GM10266 (cell line): ENCODE results near the gene PHACTR3.

Experiments used
- DNase-seq: peaks from one replicate; pipeline ENCODE4 v3.0.0; 2012; ENCODE audit errors: extremely low spot score
- CTCF ChIP-seq: IDR thresholded peaks from 2 replicates; pipeline ENCODE4 v1.5.1; 2012; ENCODE audit warnings: mild to moderate bottlenecking, low read depth; ENCODE audit not compliant: control insufficient read depth, insufficient read depth; ENCODE audit errors: missing control alignments

Gene PHACTR3

GRCh38 chr20:59751075-59751711 is 146.9 kb downstream of the PHACTR3 start:
- peak; percentile 91 for TF ChIP-seq CTCF
- DNase-seq, result peak; percentile 79

GRCh38 chr20:59752101-59752586 is 147.8 kb downstream of the PHACTR3 start:
- DNase-seq, result peak; percentile 64

GRCh38 chr20:59752704-59753460 is 148.5 kb downstream of the PHACTR3 start:
- TF ChIP-seq CTCF, result no peak
- DNase-seq, result peak; percentile 38

More at GRCh38 chr20:59752101-59752586, 147.8 kb downstream of the PHACTR3 start:
- TF ChIP-seq CTCF, result no peak

GRCh38 chr20:59753836-59754235 is 149.5 kb downstream of the PHACTR3 start:
- DNase-seq, result no peak
- TF ChIP-seq CTCF, result no peak

- no peak for DNase-seq
- TF ChIP-seq CTCF, result no peak
These were observed 150.2 kb downstream of the PHACTR3 start for GRCh38 chr20:59754551-59754950.

GRCh38 chr20:59756241-59756640 is 151.9 kb downstream of the PHACTR3 start:
- DNase-seq, result no peak
- TF ChIP-seq CTCF, result no peak

- TF ChIP-seq CTCF, result no peak
These were observed 159.7 kb downstream of the PHACTR3 start for GRCh38 chr20:59764037-59764436.

More at GRCh38 chr20:59764037-59764436, 159.7 kb downstream of the PHACTR3 start:
- DNase-seq, result no peak
